DMS 273 (cell line): ENCODE measurements around the gene YDJC.
"Not testable (repeated sequence)": the region's sequence is repeated elsewhere in the genome, so short reads cannot be mapped to it uniquely, and the experiment has no call there.

Experiments used
- DNase-seq: peaks from one replicate; lab custom pipeline; 2025; ENCODE audit not compliant: unreplicated experiment; lab: John Stamatoyannopoulos, UW

The YDJC gene

GRCh38 chr22:21632931-21633330, 3.1 kb upstream of the YDJC start:
- DNase-seq = no peak

DNA sequence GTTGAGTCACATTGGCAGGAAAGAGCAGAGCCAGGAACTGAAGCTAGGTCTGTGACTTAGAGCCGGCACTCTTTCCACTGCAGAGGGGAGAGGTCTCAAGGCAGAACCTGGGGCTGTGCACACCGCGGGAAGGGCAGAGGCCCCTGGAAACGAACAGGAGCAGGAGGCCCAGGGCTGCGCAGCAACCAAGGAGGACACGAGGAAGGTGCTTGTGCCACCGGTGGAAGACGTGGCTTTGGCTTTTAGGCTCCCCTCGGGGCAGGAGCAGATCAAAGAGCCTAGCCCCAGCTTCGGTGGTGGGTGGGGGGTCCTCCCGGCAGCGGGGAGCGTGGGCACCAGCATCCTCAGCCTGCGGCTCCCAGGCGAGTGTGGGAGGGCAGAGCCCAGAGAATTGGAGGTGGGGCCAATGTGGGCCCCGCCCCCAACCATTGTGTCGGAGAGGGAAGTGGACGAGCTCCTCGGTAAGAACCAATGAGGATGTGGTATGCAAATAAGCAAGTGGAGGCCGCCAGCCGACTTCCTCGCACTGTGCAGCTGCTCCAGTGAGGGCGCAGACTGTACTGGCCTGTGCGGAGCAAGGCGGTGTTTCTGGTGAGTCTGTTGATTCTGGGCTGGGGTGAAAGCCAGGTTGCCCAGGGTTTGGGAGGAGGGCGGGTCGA, 2.5 kb upstream of the YDJC start, which contains the start of gene CCDC116:
Gene CCDC116 (plus strand): TSS at position 524 of the 659 bp plus-strand sequence. CDS start 422 bp downstream, outside the sequence.
- peak; percentile 13 for DNase-seq

- no peak for DNase-seq
Observed at GRCh38 chr22:21631025-21631424, 1.2 kb upstream of the YDJC start.

- DNase-seq = no peak
Observed at GRCh38 chr22:21628386-21629254, 1.2 kb downstream of the YDJC start.

DNA sequence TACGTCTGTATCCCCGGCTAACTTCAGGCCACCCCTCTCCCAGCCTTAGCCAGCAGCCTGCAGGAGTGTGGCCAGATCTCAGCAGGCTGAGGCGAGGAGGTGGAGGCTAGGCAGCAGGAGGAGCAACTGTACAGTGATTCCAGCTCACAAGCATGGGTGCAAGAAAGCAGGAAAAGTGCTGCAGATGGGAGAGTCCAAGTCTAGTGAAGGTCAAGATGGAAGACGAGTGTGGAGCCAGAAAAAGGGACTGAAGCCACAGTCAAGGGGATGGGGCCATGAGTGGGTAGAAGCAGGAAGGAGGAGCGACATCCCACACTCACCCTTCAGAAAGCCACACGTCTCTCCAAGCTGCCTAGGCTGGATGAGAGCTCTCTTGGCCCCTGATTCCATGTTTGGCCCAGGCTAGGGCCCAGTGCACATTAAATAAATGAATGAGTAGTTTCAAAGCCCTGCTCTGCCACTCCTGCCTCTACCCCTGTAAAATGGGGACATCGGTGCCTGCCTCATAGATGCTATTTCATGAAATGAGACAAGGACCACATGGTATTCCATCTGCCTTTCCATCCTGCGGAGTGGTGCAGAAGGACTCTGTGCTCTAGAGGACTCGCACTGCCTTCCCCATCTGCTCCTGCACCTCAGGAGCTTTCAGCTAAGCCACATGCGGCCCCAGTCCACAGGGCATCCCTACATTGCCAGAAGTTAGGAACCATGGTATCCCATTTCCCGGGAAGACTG, 2.9 kb downstream of the YDJC start:
- peak; percentile 87 for DNase-seq

GRCh38 chr22:21626073-21626734, 3.6 kb downstream of the YDJC start:
- DNase-seq = no peak

GRCh38 chr22:21624880-21625791, 4.7 kb downstream of the YDJC start:
- peak; percentile 26 for DNase-seq

DNA sequence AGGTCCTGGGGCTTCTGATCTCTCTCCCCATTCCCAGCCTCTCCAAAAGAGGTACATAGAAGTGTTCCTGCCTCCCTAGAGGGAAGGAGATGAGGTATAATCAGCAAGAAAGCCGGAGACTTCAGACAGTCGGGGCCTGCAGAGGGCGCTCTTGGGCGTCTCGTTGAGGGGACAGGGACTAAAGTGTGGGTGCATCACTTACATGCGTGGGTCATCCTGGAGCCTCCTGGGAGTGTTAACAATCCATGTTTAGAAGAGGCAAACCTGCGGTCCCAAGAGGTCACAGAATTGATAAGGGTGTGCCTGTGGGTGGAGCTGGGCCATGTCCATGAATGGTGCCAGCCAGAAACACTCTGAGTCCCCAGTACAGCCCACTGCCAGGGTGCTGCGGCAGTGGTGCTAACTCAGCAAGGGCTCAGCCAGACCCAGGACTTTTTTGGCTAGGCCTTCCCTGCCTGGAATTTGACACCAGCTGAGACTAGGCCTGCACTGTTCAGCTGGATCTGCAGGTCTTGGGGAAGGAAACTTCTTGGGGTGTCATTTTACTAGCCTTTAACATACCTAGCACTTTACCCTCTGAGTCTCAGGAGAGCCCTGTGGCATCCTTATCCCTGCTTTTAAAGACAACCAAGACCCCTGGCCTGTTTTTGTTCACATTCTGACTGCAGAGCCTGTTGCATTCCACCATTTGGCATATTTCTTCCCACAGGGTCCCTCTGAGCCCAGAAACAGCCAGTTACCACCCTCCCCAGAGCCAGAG, 5.5 kb downstream of the YDJC start:
- peak; percentile 73 for DNase-seq

GRCh38 chr22:21623648-21623970, 6.2 kb downstream of the YDJC start:
- peak; percentile 36 for DNase-seq

- peak; percentile 41 for DNase-seq
Observed at GRCh38 chr22:21622919-21623647, 6.7 kb downstream of the YDJC start.

- DNase-seq = no peak
Observed at GRCh38 chr22:21622011-21622918, 7.6 kb downstream of the YDJC start.

DNA sequence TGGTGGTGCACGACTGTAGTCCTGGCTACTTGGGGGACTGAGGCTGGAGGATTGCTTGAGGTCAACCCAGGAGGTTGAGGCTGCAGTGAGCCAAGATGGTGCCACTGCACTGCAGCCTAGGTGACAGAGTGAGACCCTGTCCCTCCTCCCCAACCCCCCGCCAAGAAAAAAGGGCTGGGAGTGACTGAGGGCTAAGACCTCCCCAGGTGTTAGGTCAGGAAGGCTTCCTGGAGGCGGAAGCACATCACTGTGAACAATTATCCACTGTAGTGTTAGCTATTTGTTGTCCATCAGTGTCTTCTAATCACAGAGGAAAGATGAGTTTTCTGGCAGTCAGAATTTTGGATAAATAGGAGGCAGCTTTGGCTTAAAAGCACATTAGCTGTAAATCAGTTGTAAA, 8.8 kb downstream of the YDJC start:
- DNase-seq = no peak

DNA sequence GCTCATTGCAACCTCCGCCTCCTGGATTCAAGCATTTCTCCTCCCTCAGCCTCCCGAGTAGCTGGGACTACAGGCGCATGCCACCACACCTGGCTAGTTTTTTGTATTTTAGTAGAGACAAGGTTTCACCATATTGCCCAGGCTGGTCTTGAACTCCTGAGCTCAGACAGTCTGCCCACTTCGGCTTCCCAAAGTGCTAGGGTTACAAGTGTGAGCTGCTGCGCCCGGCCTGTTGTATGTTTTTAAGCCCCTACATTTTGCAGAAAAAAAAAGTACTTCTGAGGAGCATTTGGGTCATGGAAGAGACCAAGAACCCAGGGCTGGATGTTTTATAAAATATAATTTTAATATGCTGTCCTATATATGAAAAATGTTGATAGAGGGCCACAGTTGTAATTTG, 12.5 kb downstream of the YDJC start:
- not testable (repeated sequence) for DNase-seq

DNA sequence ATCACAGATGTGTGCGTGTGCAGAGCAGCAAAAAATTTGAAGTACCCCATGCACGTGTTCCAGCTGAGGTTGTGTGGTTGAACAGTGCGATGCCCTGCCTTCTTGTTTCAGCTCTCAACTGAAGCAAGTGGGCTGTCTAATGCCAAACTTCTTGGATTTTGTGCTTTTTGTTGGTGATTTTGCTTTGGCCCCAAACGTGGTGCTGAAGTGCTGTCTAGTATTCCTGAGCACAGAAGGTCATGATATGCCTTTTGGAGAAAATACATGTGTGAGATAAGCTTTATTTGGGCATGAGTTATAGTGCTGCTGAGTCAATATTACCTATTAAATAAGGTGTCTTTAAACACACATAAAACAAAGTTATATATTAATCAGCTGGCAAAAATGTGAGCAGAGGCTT, 14.1 kb downstream of the YDJC start:
- no peak for DNase-seq

GRCh38 chr22:21613553-21614233, 16.1 kb downstream of the YDJC start:
- no peak for DNase-seq

- DNase-seq = no peak
Observed at GRCh38 chr22:21612858-21613257, 17.0 kb downstream of the YDJC start.
